Karpas-422 (cell line): ENCODE measurements around the gene GOLGA6L24. TPM values are rescaled to one million over a fixed set of nuclear protein-coding genes. Genes with fewer than 3 reads are reported as not detected.
"Not testable (repeated sequence)": the region's sequence is repeated elsewhere in the genome, so short reads cannot be mapped to it uniquely, and the experiment has no call there.

Experiments used
- DNase-seq: peaks from one replicate; pipeline ENCODE4 v3.0.0-alpha.2; 2015
- H2AFZ ChIP-seq: fragments of 200-600 bp; sonication (generic); 2 replicates; pipeline ENCODE4 v1.6.1; 2014; ENCODE audit warnings: antibody characterized with exemption, low read length, mixed read lengths
- H3K27ac ChIP-seq: fragments of 200-600 bp; sonication (generic); 2 replicates; pipeline ENCODE4 v1.5.1; 2014; ENCODE audit warnings: mild to moderate bottlenecking, low read length, moderate library complexity
- H3K27me3 ChIP-seq: fragments of 200-600 bp; sonication (generic); 2 replicates; pipeline ENCODE4 v1.6.1; 2014; ENCODE audit warnings: low read length, mixed read lengths
- H3K36me3 ChIP-seq: fragments of 200-600 bp; sonication (generic); 2 replicates; pipeline ENCODE4 v1.6.1; 2014; ENCODE audit warnings: low read length, mixed read lengths; ENCODE audit not compliant: insufficient read depth
- H3K4me1 ChIP-seq: fragments of 200-600 bp; sonication (generic); 2 replicates; pipeline ENCODE4 v1.6.1; 2014; ENCODE audit warnings: mild to moderate bottlenecking, low read length, mixed read lengths
- H3K4me2 ChIP-seq: fragments of 200-600 bp; sonication (generic); 2 replicates; pipeline ENCODE4 v1.6.1; 2014; ENCODE audit warnings: low read length, low read depth, mild to moderate bottlenecking; ENCODE audit not compliant: poor library complexity, severe bottlenecking
- H3K4me3 ChIP-seq: fragments of 200-600 bp; sonication (generic); 2 replicates; pipeline ENCODE4 v1.5.1; 2014; ENCODE audit warnings: mild to moderate bottlenecking, antibody characterized with exemption, low read length, mixed read lengths
- H3K79me2 ChIP-seq: fragments of 200-600 bp; sonication (generic); 2 replicates; pipeline ENCODE4 v1.6.1; 2014; ENCODE audit warnings: mild to moderate bottlenecking, low read length, mixed read lengths
- H3K9ac ChIP-seq: fragments of 200-600 bp; sonication (generic); 2 replicates; pipeline ENCODE4 v1.6.0; 2014; ENCODE audit warnings: low read length
- H3K9me2 ChIP-seq: fragments of 200-600 bp; sonication (generic), shearing (Covaris generic); replicated peaks from 2 replicates; pipeline ENCODE4 v1.6.0; 2014; ENCODE audit warnings: mild to moderate bottlenecking, low read length, moderate library complexity; ENCODE audit not compliant: insufficient read depth
- H3K9me3 ChIP-seq: fragments of 300-700, 200-600 bp; sonication (generic); 2 replicates; pipeline ENCODE4 v1.6.1; 2014; ENCODE audit warnings: low read length, mixed read lengths
- H4K20me1 ChIP-seq: fragments of 200-600 bp; sonication (generic); 2 replicates; pipeline ENCODE4 v1.6.1; 2014; ENCODE audit warnings: mild to moderate bottlenecking, antibody characterized with exemption, low read length, low read depth; ENCODE audit not compliant: insufficient read depth
- total RNA-seq: library from RNA; depleted of rRNA; stranded (reverse); fragments of >200 nt; shearing (Covaris generic); gene quantifications from 2 replicates; pipeline ENCODE4 v1.2.3, GENCODE V29; 2014; ENCODE audit warnings: low replicate concordance; rRNA removed

Gene GOLGA6L24, protein sequence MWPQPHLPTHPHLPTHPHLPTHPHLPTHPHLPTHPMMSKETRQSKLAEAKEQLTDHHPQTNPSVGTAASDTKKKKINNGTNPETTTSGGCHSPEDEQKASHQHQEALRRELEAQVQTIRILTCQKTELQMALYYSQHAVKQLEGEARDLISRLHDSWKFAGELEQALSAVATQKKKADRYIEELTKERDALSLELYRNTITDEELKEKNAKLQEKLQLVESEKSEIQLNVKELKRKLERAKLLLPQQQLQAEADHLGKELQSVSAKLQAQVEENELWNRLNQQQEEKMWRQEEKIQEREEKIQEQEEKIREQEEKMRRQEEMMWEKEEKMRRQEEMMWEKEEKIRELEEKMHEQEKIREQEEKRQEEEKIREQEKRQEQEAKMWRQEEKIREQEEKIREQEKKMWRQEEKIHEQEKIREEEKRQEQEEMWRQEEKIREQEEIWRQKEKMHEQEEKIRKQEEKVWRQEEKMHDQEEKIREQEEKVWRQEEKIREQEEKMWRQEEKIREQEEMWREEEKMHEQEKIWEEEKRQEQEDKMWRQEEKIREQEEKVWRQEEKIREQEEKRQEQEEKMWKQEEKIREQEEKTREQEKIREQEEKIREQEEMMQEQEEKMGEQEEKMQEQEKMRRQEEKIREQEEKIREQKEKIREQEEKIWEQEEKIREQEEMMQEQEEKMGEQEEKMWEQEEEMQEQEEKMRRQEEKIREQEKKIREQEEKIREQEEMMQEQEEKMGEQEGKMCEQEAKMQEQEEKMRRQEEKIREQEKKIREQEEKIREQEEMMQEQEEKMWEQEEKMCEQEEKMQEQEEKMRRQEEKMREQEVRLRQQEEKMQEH
- total RNA-seq = not detected in 2 replicates

DNA sequence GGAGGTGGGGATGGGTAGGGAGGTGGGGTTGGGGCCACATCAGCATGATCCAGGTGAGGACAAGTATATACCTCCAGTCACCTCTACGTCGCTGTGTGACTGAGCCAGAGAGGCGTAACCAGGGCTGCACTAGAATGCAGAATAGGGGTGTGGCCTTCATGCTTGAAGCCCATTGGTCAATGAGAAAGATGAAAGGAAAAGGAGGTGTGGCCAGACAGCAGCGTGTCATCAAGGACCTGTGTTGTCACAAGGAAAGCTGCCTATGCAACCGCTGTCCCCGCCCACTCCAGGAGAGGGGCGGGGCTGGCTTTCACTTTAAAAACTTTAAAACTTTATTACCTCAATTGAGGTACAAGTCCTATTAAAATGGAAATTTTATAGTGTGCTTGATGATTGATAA is at the start of gene GOLGA6L24:
Gene GOLGA6L24 (minus strand): TSS at position 101 of the 400 bp plus-strand sequence. CDS start 61 bp downstream, at position 40.
- not testable (repeated sequence) for H3K9ac ChIP-seq, DNase-seq, H2AFZ ChIP-seq, H4K20me1 ChIP-seq, H3K27ac ChIP-seq, H3K4me3 ChIP-seq, H3K9me2 ChIP-seq, H3K79me2 ChIP-seq, H3K4me1 ChIP-seq, H3K27me3 ChIP-seq, H3K9me3 ChIP-seq, H3K36me3 ChIP-seq, H3K4me2 ChIP-seq

GRCh38 chr15:28402774-28403435 is 45.0 kb upstream of the GOLGA6L24 start:
- not testable (repeated sequence) for H3K4me2 ChIP-seq, DNase-seq, H3K9ac ChIP-seq, H3K9me3 ChIP-seq, H3K9me2 ChIP-seq, H3K36me3 ChIP-seq, H3K4me1 ChIP-seq, H4K20me1 ChIP-seq, H3K79me2 ChIP-seq, H3K4me3 ChIP-seq, H3K27ac ChIP-seq, H2AFZ ChIP-seq, H3K27me3 ChIP-seq

GRCh38 chr15:28396022-28396421 is 38.1 kb upstream of the GOLGA6L24 start:
- not testable (repeated sequence) for H3K9me2 ChIP-seq, H3K4me2 ChIP-seq, H3K36me3 ChIP-seq, H3K27ac ChIP-seq, H3K4me1 ChIP-seq, H3K9me3 ChIP-seq, DNase-seq, H3K27me3 ChIP-seq, H4K20me1 ChIP-seq, H3K9ac ChIP-seq, H2AFZ ChIP-seq, H3K79me2 ChIP-seq, H3K4me3 ChIP-seq

- not testable (repeated sequence) for H3K4me2 ChIP-seq, H3K27ac ChIP-seq, H3K4me1 ChIP-seq, H3K9me3 ChIP-seq, H3K9me2 ChIP-seq, H3K27me3 ChIP-seq, H3K79me2 ChIP-seq, H3K36me3 ChIP-seq, H3K9ac ChIP-seq, H2AFZ ChIP-seq, DNase-seq, H4K20me1 ChIP-seq, H3K4me3 ChIP-seq
These were observed 22.2 kb upstream of the GOLGA6L24 start for GRCh38 chr15:28380053-28380452.

GRCh38 chr15:28378364-28378763 is 20.5 kb upstream of the GOLGA6L24 start, which contains the start of gene GOLGA8F:
Gene GOLGA8F (plus strand): TSS chr15:28378664. CDS start chr15:28378762, 98 bp downstream.
- not testable (repeated sequence) for H3K9me3 ChIP-seq, H3K9me2 ChIP-seq, H3K79me2 ChIP-seq, H3K4me1 ChIP-seq, H4K20me1 ChIP-seq, H3K4me2 ChIP-seq, H3K36me3 ChIP-seq, H2AFZ ChIP-seq, DNase-seq, H3K4me3 ChIP-seq, H3K27ac ChIP-seq, H3K27me3 ChIP-seq, H3K9ac ChIP-seq

GRCh38 chr15:28365502-28365901 is 7.6 kb upstream of the GOLGA6L24 start:
- H3K36me3 ChIP-seq, H3K9me3 ChIP-seq, H3K9me2 ChIP-seq, H3K4me3 ChIP-seq, DNase-seq, H3K9ac ChIP-seq, H2AFZ ChIP-seq, H3K27me3 ChIP-seq, H3K79me2 ChIP-seq, H3K4me1 ChIP-seq, H4K20me1 ChIP-seq, H3K4me2 ChIP-seq, H3K27ac ChIP-seq: not testable (repeated sequence)

DNA sequence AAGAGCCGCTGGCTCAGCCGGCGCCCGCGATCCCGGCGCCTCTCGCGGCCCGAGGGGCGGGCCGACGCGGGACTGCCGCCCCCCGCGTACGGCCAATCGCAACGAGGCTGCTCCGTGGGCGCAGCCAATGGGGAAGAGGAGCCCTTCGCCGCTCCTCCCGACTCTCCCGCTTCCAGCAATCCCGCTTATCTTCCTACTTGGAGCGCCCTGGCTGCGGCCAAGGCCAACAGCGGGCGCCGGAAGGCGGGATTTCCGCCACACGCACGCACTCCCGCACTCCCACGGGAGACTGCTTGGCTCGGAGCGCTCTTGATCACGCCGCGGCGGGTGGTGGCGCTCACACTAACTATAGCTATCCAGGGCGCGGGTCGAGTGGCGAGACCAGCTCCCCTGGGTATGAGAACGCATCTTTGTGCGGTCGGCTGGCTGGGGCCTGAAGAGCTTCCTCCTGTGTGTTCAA is 35.7 kb downstream of the GOLGA6L24 start, which contains the start of gene HERC2:
Gene HERC2 (minus strand): TSS at position 51 of the 460 bp plus-strand sequence. CDS start 746 bp downstream, outside the sequence.
- H3K4me3 ChIP-seq = peak within 1 kb of the TSS; percentile 49; the same call in 1 of the 2 replicates

More for the DNA sequence above, 35.7 kb downstream of the GOLGA6L24 start, which contains the start of gene HERC2:
- not testable (repeated sequence) for H2AFZ ChIP-seq, H3K9me2 ChIP-seq, DNase-seq, H3K9me3 ChIP-seq, H3K27me3 ChIP-seq, H3K4me1 ChIP-seq, H4K20me1 ChIP-seq, H3K27ac ChIP-seq, H3K36me3 ChIP-seq
- Histone ChIP-seq H3K9ac (peak within 1 kb of the TSS; percentile 49; the same call in 1 of the 2 replicates), H3K79me2 (peaks cover 18% of the 10 kb centered on the region), H3K4me2 (peak within 1 kb of the TSS; percentile 47)
